Measurements from ENCODE around the gene RDH5. TPM values are rescaled to one million over a fixed set of nuclear protein-coding genes. Genes with fewer than 3 reads are reported as not detected.

The RDH5 gene
- total and polyA plus RNA-seq, 4 donors, result 9.2 to 61.7 (median 29.2) TPM

DNA sequence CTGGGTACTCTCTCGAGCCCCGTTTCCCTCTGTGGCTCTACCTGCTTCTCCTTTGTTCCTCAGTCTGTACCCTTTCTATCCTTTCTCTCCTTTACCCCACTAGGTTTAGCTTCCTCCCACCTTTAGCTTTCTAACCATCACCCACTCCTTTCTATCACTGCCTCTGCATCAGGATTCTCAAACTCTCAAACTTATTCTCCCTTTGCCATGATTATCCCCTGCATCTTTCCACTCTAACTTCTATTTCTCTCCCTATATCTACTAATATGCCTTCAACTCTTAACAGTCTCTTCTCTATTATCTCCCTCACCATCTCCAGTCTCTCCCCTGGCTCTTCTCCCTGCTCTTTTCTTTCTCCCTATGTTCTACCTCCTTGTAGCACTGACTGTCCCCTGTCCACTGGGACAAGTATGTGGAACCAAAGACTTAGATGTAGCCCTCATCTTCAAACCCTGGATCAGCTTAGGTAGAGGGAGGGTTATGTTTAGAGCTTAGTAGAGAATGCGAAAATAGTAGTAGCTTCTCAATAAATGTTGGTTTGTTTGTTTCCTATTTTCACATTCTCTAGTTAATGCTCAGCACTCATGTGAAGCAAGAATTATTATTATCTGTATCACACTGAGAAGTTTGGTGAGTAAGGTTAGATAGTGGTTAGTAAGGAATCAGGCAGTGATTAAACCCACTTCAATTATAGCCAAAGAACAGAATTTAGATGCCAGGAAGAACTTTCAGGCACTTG is 26.1 kb downstream of the RDH5 start:
- Histone ChIP-seq H3K27ac (ENCODE audit: low read depth in 1 of 2, low read length in 2 of 2) (no peak overlapping the region), H3K4me1 (ENCODE audit: control insufficient read depth in 4 of 4, insufficient read depth in 4 of 4, low read length in 3 of 4) (peaks cover 0 to 9% (median 5%) of the 10 kb centered on the region in 4 donors), H3K36me3 (ENCODE audit: control insufficient read depth in 4 of 4, insufficient read depth in 3 of 4, low read depth in 1 of 4, low read length in 3 of 4) (peaks cover 0 to 5% (median 1%) of the 10 kb centered on the region in 4 donors), H3K9me3 (ENCODE audit: control insufficient read depth in 4 of 4, low read length in 3 of 4) (no peaks in the 10 kb centered on the region), H3K27me3 (ENCODE audit: control insufficient read depth in 4 of 4, insufficient read depth in 4 of 4, low read length in 3 of 4) (peaks cover 0 to 5% (median 0%) of the 10 kb centered on the region in 4 donors), H3K4me3 (ENCODE audit: low read depth in 1 of 3, low read length in 3 of 3) (no peak overlapping the region), H3K9ac (ENCODE audit: low read depth in 1 of 2, low read length in 2 of 2) (no peak overlapping the region)
- TF ChIP-seq GABPA (IDR thresholded peaks at IDR 0.05 in 1 of 2, conservative IDR thresholded peaks at IDR 0.05 in 1 of 2) (no peak), YY1 (IDR thresholded peaks at IDR 0.05) (no peak), EGR1 (IDR thresholded peaks at IDR 0.05; ENCODE audit: low read depth in 2 of 2) (no peak), FOXA1 (IDR thresholded peaks at IDR 0.05) (no peak), SP1 (IDR thresholded peaks at IDR 0.05) (no peak), HNF4G (IDR thresholded peaks at IDR 0.05) (no peak), HNF4A (conservative IDR thresholded peaks at IDR 0.05) (no peak), JUND (IDR thresholded peaks at IDR 0.05) (no peak), TAF1 (conservative IDR thresholded peaks at IDR 0.05) (no peak), RAD21 (IDR thresholded peaks at IDR 0.05) (no peak), RXRA (IDR thresholded peaks at IDR 0.05) (no peak), NR2F2 (IDR thresholded peaks at IDR 0.05) (no peak), FOXA2 (IDR thresholded peaks at IDR 0.05) (no peak)
- TF ChIP-seq, protein P1, sequence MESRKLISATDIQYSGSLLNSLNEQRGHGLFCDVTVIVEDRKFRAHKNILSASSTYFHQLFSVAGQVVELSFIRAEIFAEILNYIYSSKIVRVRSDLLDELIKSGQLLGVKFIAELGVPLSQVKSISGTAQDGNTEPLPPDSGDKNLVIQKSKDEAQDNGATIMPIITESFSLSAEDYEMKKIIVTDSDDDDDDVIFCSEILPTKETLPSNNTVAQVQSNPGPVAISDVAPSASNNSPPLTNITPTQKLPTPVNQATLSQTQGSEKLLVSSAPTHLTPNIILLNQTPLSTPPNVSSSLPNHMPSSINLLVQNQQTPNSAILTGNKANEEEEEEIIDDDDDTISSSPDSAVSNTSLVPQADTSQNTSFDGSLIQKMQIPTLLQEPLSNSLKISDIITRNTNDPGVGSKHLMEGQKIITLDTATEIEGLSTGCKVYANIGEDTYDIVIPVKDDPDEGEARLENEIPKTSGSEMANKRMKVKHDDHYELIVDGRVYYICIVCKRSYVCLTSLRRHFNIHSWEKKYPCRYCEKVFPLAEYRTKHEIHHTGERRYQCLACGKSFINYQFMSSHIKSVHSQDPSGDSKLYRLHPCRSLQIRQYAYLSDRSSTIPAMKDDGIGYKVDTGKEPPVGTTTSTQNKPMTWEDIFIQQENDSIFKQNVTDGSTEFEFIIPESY (IDR thresholded peaks at IDR 0.05), result no peak
- TF ChIP-seq, protein P2, sequence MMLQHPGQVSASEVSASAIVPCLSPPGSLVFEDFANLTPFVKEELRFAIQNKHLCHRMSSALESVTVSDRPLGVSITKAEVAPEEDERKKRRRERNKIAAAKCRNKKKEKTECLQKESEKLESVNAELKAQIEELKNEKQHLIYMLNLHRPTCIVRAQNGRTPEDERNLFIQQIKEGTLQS (IDR thresholded peaks at IDR 0.05), result no peak
- TF ChIP-seq, protein P3, sequence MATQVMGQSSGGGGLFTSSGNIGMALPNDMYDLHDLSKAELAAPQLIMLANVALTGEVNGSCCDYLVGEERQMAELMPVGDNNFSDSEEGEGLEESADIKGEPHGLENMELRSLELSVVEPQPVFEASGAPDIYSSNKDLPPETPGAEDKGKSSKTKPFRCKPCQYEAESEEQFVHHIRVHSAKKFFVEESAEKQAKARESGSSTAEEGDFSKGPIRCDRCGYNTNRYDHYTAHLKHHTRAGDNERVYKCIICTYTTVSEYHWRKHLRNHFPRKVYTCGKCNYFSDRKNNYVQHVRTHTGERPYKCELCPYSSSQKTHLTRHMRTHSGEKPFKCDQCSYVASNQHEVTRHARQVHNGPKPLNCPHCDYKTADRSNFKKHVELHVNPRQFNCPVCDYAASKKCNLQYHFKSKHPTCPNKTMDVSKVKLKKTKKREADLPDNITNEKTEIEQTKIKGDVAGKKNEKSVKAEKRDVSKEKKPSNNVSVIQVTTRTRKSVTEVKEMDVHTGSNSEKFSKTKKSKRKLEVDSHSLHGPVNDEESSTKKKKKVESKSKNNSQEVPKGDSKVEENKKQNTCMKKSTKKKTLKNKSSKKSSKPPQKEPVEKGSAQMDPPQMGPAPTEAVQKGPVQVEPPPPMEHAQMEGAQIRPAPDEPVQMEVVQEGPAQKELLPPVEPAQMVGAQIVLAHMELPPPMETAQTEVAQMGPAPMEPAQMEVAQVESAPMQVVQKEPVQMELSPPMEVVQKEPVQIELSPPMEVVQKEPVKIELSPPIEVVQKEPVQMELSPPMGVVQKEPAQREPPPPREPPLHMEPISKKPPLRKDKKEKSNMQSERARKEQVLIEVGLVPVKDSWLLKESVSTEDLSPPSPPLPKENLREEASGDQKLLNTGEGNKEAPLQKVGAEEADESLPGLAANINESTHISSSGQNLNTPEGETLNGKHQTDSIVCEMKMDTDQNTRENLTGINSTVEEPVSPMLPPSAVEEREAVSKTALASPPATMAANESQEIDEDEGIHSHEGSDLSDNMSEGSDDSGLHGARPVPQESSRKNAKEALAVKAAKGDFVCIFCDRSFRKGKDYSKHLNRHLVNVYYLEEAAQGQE (IDR thresholded peaks at IDR 0.05), result no peak
- TF ChIP-seq, protein P4, sequence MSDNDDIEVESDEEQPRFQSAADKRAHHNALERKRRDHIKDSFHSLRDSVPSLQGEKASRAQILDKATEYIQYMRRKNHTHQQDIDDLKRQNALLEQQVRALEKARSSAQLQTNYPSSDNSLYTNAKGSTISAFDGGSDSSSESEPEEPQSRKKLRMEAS (IDR thresholded peaks at IDR 0.05), result no peak
- TF ChIP-seq, protein P5, sequence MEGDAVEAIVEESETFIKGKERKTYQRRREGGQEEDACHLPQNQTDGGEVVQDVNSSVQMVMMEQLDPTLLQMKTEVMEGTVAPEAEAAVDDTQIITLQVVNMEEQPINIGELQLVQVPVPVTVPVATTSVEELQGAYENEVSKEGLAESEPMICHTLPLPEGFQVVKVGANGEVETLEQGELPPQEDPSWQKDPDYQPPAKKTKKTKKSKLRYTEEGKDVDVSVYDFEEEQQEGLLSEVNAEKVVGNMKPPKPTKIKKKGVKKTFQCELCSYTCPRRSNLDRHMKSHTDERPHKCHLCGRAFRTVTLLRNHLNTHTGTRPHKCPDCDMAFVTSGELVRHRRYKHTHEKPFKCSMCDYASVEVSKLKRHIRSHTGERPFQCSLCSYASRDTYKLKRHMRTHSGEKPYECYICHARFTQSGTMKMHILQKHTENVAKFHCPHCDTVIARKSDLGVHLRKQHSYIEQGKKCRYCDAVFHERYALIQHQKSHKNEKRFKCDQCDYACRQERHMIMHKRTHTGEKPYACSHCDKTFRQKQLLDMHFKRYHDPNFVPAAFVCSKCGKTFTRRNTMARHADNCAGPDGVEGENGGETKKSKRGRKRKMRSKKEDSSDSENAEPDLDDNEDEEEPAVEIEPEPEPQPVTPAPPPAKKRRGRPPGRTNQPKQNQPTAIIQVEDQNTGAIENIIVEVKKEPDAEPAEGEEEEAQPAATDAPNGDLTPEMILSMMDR (IDR thresholded peaks at IDR 0.05; ENCODE audit: low read depth, low read length, missing input control), result no peak
- WGBS, result 44% methylated on average over 3 of the region's 3 CpGs
- no peak for DNase-seq (ENCODE audit: low spot score)

Measured in liver (tissue), 9 donors.